ENCODE data around the gene SLC9A8.
"Not testable (repeated sequence)": the region's sequence is repeated elsewhere in the genome, so short reads cannot be mapped to it uniquely, and the experiment has no call there.

SLC9A8 gene

DNA sequence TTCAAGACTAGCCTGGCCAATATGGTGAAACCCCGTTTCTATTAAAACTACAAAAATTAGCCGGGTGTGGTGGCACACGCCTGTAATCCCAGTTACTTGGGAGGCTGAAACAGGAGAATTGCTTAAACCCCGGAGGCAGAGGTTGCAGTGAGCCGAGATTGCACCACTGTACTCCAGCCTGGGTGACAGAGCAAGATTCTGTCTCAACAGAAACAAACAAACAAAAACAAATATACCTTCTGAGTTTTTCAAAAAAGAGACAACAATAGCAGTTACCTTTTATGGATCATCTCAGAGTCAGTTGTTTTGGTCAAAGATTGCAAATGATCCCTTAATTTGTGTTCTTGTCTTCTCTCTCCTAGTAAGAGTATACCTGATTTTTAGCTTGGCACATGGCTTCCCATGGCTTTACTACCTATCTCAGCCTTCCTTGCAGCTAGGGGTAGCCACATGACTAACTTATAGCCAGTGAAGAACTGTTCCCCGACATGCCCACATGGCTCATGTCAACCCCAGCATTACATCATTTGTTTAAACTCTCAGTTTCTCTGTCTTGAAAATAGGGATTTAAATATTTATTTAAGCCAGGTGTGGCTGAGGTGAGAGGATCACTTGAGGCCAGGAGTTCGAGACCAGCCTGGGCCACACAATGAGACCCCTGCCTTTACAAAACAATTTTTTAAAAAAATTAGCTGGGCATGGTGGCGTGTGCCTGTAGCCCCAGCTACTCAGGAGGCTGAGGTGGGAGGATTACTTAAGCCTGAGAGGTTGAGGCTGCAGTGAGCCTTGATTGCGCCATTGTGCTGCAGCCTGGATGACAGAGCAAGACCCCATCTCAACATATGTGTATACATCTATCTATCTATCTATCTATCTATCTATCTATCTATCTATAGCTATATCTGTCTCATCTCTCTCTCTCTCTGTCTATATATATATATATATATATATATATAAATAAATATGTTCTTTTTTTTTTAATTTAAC lies 25.0 kb upstream of the SLC9A8 start:
- no peak for DNase-seq

- DNase-seq: no peak
Measured at GRCh38 chr20:49790077-49790798, 22.4 kb upstream of the SLC9A8 start.

DNA sequence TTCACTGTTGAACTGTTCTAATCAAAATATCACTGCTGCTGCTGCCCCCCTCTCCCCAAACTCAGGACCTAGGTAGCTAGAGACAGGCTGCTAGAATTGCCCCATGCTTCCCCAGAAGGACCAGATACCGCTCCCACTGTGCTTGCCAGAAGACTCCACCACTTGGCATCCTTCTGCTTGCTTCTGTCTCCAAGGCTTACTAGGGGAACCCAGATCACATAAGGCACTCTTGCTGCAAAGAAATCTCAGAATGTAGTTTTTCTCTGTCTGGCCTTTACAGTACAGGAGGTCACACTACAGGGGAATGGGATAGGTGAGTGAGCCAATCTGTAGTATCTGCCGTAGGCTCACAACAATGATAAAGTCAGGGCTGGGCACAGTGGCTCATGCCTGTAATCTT lies 21.5 kb upstream of the SLC9A8 start:
- no peak for DNase-seq

DNA sequence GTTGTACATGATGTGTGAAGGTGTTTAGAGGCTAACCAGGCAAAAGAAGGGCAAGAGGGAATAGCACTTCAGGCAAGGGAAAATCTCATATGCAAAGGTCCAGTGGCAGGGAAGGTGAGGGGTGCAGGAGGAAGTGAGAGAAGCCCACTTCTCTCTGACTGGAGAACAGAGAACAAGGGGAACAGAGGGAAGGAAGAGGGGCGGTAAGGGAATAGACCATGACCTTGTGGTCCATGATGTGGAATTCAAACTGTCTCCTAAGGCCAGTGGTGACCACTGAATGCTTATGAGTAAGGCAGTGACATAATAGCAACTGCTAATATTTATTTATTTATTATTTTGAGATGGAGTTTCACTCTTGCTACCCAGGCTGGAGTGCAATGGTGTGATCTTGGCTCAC lies 20.6 kb upstream of the SLC9A8 start:
- DNase-seq: no peak

DNA sequence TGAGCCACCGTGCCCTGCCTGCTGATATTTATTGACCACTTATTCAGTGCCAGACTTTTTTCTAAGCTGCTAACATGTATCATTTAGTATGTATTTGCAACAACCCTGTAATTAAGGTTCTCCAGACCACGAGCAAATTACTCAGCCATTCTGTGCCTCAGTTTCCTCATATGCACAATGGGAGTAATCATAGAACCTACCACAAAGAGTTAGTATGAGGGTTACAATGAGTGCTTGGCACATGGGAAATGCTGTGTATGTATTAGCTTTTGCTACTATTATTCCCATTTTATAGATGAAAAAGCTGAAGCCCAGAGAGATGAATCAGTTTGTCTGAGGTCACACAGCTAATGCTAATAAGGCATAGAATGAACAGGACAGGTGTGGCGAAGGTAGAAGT lies 20.0 kb upstream of the SLC9A8 start:
- no peak for DNase-seq

DNA sequence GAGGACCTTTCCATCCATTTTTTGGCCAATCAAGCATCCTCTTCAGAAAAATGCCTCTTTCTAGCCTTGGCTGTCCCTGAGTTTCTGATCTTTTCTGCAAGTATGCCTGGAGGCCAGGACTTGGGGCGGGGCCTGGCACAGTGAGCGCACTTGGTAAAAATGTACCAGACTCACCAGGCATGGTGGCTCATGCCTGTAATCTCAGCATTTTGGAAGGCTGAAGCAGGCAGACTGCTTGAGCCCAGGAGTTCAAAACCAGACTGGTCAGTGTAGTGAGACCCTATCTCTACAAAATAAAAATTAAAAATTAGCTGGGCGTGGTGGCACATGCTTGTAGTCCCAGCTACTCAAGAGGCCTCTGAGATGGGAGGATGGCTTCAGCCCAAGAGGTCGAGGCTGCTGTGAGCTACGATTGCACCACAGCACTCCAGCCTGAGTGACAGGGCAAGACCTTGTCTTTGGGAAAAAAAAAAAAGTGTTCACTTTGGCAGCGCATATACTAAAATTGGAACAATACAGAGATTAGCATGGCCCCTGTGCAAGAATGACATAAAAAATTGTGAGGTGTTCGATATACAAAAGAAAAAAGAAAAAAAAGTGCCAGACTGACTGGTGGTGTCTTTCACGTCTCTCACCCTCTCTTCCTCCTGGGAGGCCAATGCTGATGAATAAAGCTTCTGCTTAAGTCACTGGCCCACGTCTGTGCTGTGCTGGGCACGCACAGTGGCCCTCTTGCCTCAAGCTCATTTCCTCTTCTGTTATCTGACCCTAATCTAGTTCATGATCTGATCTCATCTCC lies 18.1 kb upstream of the SLC9A8 start:
- no peak for DNase-seq

DNA sequence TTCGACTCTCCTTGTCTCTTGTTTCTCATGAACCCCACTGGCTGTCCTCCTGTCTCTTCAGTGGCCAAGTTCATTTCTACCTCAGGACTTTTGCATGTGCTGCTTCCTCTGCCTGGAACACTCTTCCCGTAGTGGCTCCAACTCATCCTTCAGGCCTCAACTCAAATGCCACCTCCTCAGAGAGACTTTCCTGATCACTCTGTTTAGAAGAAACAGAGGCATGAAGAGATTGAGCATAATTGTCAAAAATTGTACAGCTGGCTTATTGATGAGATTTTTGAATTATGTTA lies 17.5 kb upstream of the SLC9A8 start:
- DNase-seq: no peak

DNA sequence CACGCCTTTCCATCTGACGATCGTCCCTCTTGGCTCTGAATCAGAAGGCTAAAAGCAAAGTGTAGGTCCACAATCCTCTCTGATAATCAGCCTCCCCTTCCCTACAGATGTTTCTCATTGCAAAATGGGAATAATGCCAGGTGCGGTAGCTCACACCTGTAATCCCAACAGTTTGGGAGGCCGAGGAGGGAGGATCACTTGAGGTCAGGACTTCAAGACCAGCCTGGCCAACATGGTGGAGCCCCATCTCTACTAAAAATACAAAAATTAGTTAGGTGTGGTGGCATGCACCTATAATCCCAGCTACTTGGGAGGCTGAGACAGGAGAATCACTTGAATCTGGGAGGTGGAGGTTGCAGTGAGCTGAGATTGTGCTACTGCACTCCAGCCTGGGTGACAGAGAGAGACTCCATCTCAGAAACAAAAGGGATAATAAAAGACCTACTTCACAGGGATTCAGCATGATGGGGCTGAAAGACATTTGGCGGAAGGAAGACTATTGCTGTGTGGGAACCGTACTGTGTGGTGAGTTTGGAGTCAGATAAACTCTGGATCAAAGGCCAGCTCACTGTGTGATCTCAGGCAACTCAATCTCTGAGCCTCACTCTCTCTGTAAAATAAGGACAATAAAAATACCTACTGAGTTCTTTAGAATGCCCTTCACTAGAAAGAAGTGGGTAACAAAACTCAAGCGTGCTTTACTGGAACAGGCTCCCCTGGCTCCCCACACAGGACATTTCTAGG lies 15.9 kb upstream of the SLC9A8 start:
- DNase-seq: no peak

- DNase-seq: no peak
Measured at GRCh38 chr20:49797344-49797615, 15.3 kb upstream of the SLC9A8 start.

GRCh38 chr20:49798718-49799117 lies 13.9 kb upstream of the SLC9A8 start:
- no peak for DNase-seq

DNA sequence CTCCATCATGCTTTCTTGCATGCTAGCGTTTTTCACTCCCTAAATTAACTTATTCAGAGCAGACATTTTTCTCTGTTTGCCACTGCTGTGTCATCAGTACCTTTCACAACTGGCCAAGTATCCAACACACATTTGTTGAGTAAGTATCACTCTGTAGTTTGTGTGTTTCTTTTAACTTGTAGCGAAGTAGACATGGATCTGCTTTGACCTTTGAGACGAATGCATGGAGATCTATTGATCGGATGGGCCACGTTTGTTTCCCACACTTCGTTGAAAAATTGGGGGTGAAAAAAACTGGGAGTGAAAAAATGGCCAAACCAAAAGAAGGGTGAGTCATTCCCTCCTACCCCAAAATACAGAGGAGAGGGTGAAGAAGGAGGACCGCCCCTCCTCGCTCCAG lies 12.9 kb upstream of the SLC9A8 start:
- no peak for DNase-seq

DNA sequence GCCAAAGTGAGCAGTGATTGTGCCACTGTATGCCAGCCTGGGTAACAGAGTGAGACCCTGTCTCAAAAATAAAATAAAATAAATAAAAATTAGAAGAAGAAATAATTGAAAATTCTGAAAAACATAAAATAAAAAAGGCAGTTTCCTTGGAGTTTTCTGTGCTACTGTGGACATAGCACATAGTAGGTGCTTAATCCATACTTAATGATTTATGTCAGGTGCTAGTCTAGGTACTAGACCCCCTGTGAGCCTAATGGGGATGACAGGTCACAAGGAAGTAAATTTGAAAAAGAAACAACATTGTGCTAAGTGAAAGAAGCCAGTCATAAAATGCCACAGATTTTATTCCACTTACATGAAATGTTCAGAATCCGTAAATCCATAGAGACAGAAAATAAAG lies 9.2 kb upstream of the SLC9A8 start:
- no peak for DNase-seq

- no peak for DNase-seq
Measured at GRCh38 chr20:49804364-49804763, 8.3 kb upstream of the SLC9A8 start.

- not testable (repeated sequence) for DNase-seq
Measured at GRCh38 chr20:49805224-49805876, 7.3 kb upstream of the SLC9A8 start.

DNA sequence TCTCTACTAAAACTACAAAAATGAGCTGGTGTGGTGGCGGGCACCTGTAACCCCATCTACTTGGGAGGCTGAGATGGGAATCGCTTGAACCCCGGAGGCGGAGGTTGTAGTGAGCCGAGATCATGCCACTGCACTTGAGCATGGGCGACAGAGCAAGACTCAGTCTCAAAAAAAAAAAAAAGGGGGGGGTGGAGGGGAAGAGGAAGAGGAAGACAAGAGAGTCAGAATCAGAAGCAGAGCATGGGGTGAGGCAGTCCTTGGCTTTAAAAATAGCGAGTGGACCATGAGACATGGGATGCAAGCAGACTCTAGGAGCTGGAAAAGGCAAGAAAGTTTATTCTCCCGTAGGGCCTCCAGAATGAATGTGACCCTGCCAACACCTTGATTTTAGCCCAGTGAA lies 3.9 kb upstream of the SLC9A8 start:
- no peak for DNase-seq

GRCh38 chr20:49809803-49810359 lies 2.7 kb upstream of the SLC9A8 start:
- DNase-seq: no peak

DNA sequence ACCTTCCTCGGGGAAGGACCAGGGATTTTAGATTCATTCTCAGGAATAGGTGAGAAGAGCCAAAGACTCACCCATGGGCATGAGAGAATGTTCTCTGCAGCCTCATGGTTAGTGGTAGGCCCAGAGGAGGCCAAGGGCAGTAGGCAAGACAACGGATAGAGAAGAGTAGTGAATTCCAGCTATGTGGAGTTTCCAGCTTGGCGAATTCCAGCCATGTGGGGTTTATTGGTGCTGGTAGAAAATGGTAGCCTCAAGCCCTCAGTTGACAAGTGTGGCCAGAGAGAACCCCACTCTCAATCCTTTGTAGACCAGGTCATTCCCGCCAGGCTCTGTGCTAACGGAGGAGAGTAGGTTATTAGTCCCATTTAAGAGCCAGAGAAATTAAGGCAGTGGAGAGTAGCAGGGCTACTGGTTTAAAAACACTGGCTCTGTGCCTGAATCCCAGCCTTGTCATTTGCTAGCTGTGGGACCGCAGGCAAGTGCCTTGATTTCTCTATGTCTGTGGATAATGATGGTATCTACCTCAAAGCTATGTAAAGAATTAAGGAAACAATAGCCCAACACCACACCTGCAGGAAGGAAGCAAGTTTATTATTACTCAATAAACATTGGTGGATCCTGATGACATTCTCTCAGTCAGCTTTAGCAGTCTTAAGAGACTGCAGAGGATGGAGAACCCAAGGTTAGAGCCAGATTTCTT lies 2.0 kb upstream of the SLC9A8 start:
- DNase-seq: no peak

DNA sequence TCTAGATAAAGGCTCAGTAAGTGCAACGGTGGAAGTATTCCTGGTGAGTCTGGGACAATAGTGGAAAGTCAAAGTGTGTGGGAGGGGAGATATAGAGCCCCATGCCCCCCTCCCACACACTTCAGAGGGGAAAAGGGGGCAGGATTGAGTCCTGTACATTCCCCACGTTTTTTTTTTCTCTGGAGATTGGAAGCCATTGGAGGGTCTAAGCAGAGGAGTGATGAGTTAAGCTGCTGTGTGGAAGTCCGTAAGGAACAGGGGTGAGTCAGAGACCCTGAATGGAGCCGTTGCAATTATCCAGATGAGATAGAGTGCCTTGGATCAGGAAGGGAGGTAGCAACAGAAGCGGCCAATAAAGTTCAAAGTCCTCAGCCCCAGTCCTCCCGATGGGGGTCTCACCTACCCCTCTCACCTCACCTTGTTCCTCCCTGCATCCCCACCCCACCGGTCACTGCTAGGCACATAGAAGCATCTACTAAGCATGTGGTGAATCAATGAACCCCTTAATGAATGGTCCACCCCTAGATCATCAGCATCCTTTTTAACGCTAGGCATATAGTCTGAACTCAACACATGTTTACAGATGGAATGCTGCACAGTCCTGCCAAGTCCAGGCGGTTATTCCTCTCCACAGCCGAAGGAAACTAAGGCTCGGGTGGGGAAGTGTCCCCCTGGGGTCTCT lies 662 bp upstream of the SLC9A8 start:
- DNase-seq: peak; percentile 28

- DNase-seq: no peak
Measured at GRCh38 chr20:49813305-49813974, 812 bp downstream of the SLC9A8 start.

- DNase-seq: no peak
Measured at GRCh38 chr20:49814057-49814694, 1.5 kb downstream of the SLC9A8 start.

Measured in DMS79 treated with DMSO at 0.1 percent for 48 hours (cell line).